ENCODE measurements around the gene SH3RF1.

DNA sequence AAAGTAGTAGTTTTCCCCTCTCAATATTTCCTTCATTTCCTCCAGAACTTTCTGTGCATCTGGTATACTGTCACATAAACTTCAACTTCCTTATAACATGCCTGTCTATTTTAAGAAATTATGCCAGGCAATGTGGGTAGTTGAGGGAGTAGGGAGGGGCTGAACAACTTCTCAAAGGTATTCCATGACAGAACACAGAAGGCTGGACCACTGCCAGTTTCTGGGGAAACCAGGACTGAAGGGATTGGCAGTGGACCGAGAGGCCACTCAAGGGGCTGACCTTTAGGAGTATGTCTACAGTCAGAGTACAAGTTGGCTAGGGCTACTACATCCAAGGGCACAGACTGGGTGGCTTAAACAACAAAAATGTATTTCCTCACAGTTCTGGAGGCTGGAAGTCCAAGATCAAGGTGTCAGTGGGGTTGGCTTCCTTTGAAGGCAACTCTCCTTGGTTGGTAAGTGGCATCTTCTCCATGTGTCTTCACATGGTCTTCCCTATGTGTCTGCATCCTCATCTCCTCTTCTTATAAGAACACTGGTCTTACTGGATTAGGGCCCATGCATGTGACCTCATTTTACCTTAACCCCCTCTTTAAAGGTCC is 6.9 kb downstream of the SH3RF1 start:
- no peak for TF ChIP-seq MTA1 (CRISPR knock-in tag; IDR thresholded peaks at IDR 0.05; ENCODE audit: borderline replicate concordance)
- TF ChIP-seq, protein P1, sequence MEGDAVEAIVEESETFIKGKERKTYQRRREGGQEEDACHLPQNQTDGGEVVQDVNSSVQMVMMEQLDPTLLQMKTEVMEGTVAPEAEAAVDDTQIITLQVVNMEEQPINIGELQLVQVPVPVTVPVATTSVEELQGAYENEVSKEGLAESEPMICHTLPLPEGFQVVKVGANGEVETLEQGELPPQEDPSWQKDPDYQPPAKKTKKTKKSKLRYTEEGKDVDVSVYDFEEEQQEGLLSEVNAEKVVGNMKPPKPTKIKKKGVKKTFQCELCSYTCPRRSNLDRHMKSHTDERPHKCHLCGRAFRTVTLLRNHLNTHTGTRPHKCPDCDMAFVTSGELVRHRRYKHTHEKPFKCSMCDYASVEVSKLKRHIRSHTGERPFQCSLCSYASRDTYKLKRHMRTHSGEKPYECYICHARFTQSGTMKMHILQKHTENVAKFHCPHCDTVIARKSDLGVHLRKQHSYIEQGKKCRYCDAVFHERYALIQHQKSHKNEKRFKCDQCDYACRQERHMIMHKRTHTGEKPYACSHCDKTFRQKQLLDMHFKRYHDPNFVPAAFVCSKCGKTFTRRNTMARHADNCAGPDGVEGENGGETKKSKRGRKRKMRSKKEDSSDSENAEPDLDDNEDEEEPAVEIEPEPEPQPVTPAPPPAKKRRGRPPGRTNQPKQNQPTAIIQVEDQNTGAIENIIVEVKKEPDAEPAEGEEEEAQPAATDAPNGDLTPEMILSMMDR (CRISPR knock-in tag; IDR thresholded peaks at IDR 0.05) = no peak
- no peak for TF ChIP-seq KDM1A (CRISPR knock-in tag; IDR thresholded peaks at IDR 0.05)
- no peak for TF ChIP-seq BHLHE40 (IDR thresholded peaks at IDR 0.05; ENCODE audit: low read length)
- TF ChIP-seq BRCA1 (CRISPR knock-in tag; IDR thresholded peaks at IDR 0.05) = no peak

All from HepG2 (cell line).